Skeletal muscle cell (primary cell): ENCODE measurements around the gene WDR76.

ENCODE experiments used
- DNase-seq: peaks from one replicate; pipeline ENCODE4 v3.0.0-alpha.2; 2010; ENCODE audit warnings: low read depth
- H3K4me3 ChIP-seq: 2 replicates; pipeline ENCODE4 v1.5.1; 2011; ENCODE audit warnings: low read depth, mild to moderate bottlenecking, control low read depth, low read length, moderate library complexity

The WDR76 gene

GRCh38 chr15:43871835-43872234 is 45.0 kb downstream of the WDR76 start:
- no peak for DNase-seq
- H3K4me3 ChIP-seq: no peak overlapping the region

GRCh38 chr15:43872416-43873020 is 45.7 kb downstream of the WDR76 start:
- DNase-seq: peak; percentile 43
- H3K4me3 ChIP-seq: no peak overlapping the region

GRCh38 chr15:43873651-43874050 is 46.8 kb downstream of the WDR76 start:
- no peak overlapping the region for H3K4me3 ChIP-seq
- no peak for DNase-seq

GRCh38 chr15:43876872-43877271 is 50.1 kb downstream of the WDR76 start:
- no peak for DNase-seq

GRCh38 chr15:43877371-43877770 is 50.6 kb downstream of the WDR76 start:
- no peak for DNase-seq
- H3K4me3 ChIP-seq: no peak overlapping the region

More at GRCh38 chr15:43876872-43877271, 50.1 kb downstream of the WDR76 start:
- no peak overlapping the region for H3K4me3 ChIP-seq

GRCh38 chr15:43878446-43878845 is 51.6 kb downstream of the WDR76 start:
- no peak for DNase-seq
- H3K4me3 ChIP-seq: no peak overlapping the region

- H3K4me3 ChIP-seq: no peak overlapping the region
- DNase-seq: no peak
These were observed 52.9 kb downstream of the WDR76 start for GRCh38 chr15:43879386-43880355.

GRCh38 chr15:43880406-43881194 is 53.8 kb downstream of the WDR76 start:
- no peak for DNase-seq
- H3K4me3 ChIP-seq: no peak overlapping the region

GRCh38 chr15:43881245-43881644 is 54.4 kb downstream of the WDR76 start:
- no peak overlapping the region for H3K4me3 ChIP-seq
- no peak for DNase-seq

- no peak overlapping the region for H3K4me3 ChIP-seq
These were observed 55.1 kb downstream of the WDR76 start for GRCh38 chr15:43881944-43882343.

GRCh38 chr15:43883571-43883970 is 56.8 kb downstream of the WDR76 start:
- DNase-seq: no peak
- no peak overlapping the region for H3K4me3 ChIP-seq

More at GRCh38 chr15:43881944-43882343, 55.1 kb downstream of the WDR76 start:
- no peak for DNase-seq

- no peak for DNase-seq
- H3K4me3 ChIP-seq: no peak overlapping the region
These were observed 59.8 kb downstream of the WDR76 start for GRCh38 chr15:43886558-43886957.

- no peak for DNase-seq
- no peak overlapping the region for H3K4me3 ChIP-seq
These were observed 61.1 kb downstream of the WDR76 start for GRCh38 chr15:43887901-43888300.

GRCh38 chr15:43889042-43889441 is 62.2 kb downstream of the WDR76 start:
- no peak for DNase-seq
- no peak overlapping the region for H3K4me3 ChIP-seq

GRCh38 chr15:43893956-43894355 is 67.2 kb downstream of the WDR76 start:
- no peak overlapping the region for H3K4me3 ChIP-seq

GRCh38 chr15:43895586-43895985 is 68.8 kb downstream of the WDR76 start:
- H3K4me3 ChIP-seq: no peak overlapping the region
- DNase-seq: no peak

More at GRCh38 chr15:43893956-43894355, 67.2 kb downstream of the WDR76 start:
- DNase-seq: no peak

GRCh38 chr15:43896543-43896942 is 69.7 kb downstream of the WDR76 start:
- no peak overlapping the region for H3K4me3 ChIP-seq
- no peak for DNase-seq

- H3K4me3 ChIP-seq: no peak overlapping the region
- DNase-seq: no peak
These were observed 72.1 kb downstream of the WDR76 start for GRCh38 chr15:43898891-43899290.

GRCh38 chr15:43899928-43900327 is 73.1 kb downstream of the WDR76 start:
- DNase-seq: no peak
- no peak overlapping the region for H3K4me3 ChIP-seq

- no peak overlapping the region for H3K4me3 ChIP-seq
- DNase-seq: no peak
These were observed 74.2 kb downstream of the WDR76 start for GRCh38 chr15:43900996-43901395.
